GM19238 (cell line): ENCODE measurements around the gene RRAD.

ENCODE experiments used
- DNase-seq: peaks from one replicate; pipeline ENCODE4 v3.0.0; 2011; ENCODE audit warnings: low spot score; ENCODE audit not compliant: insufficient read length

The RRAD gene

DNA sequence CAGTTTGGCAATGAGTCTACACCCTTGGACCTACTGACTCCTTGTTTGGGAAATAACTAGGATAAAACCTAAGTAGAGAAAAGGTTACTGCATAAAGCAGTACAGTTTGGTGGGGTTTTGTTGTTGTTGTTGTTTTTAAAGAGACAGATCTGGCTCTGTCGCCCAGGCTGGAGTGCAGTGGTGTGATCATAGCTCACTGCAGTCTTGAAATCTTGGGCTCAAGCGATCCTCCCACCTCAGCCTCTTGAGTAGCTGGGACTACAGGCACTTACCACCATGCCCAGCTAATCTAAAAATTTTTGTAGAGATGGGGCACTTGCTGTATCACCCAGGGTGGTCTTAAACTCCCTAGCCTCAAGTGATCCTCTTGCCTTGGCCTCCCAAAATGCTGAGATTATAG is 43.8 kb downstream of the RRAD start:
- DNase-seq: no peak

DNA sequence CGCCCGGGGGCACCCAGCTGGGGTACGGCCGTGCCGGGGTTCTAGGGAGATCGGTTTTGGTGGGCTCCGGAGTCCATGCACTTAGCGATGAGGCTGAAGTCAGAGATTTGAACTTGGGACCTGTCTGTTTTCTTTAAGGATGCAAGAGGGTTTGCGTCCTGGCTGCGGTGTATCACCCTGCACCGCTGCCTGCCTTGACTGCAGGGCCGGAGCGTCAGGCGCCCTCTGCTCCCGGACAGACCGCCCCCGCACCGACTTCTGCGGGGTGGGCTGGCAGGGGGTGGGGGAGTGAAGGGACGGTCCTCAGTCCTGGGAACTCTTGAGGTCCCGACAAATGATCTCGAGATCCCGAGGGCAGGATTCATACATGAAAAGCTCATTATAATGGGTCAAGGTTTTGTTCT is 44.3 kb downstream of the RRAD start:
- DNase-seq: no peak

DNA sequence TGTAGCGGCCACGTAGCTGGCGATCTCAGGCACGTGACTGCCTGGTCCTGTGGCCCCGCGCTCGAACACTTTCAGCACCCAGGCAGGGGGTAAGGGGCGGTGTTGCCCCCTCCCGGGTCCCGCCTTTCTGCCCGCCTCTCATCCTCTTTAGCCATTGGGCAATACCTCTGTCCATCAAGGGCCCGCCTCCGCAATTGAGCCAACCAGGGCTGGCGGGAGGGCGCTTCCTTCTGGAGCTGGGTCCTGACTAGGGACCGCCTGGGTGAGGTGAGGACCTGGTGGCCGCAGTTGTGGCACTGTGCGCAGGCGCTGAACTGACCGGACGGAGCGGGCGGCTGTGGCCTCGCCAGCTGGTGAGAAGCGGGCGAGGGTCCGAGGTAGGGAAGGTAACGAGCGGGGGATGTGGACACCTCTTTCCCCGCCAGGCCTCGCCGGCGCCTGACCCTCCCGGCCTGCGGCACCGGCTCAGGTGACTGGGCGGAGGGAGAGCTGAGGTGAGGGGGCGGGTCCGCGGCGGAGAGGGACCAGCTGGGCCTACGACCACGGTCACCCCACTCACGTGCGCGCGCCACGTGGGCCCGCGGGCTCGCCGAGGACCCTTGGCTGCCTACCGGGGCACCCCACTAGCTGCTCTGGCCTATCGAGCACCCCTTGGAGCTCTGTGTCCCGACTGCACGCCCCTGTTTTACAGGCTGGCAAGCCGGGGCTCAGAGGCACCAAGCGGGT is 44.9 kb downstream of the RRAD start, which contains the start of gene PDP2:
Gene PDP2 (plus strand): TSS at position 228 of the 726 bp plus-strand sequence. CDS start 3,770 bp downstream, outside the sequence.
- DNase-seq: peak; percentile 87

DNA sequence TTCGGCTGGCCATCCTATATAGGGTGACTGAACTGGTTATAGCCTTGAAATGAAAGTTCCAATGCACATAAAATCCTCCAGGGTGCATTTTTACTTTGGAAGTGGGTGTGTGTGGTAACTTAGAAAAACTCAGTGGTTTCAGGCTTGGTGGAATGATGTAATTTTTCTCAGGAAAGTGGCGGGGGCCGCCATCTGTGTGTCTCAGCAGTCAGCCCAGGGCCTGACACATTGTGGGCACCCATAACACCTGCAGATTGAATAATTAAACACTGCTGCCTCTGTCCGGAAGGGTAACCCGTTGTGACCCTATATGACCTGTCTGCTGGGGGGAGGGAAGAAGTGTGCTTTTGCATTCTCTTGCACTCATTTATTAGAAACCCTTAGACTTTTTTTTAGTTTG is 47.3 kb downstream of the RRAD start:
- no peak for DNase-seq

DNA sequence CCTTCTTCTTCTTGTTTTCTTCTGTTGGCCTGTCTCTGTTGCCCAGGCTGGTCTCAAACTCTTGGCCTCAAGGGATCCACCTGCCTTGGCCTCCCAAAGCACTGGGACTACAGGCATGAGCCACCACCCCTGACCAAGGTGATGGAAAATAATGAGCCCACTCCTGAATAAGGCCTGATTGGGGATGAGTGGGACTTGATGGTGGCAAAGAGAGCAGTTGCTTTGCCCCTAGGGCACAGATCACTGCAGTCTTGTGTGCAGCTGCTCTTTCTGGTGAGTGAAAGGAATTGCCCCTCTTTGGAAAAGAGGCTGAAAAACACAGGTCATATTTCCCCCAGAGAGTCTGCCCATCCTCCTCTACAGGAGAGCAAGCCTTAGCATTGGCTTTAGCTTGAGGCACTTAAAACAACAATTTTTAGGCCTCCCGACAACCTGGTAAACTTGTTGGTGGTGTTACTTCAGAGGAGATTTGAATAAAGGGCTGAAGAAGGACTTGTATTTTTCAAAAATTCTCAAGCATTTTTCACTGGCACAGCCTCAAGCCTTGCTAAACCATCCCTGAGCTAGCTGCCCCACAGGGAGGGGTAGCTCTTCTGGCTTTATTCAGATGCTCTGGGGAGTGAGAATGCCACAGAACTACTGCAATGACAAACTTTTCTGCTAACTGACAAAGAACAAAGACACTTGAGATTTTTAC is 51.1 kb downstream of the RRAD start:
- DNase-seq: no peak

DNA sequence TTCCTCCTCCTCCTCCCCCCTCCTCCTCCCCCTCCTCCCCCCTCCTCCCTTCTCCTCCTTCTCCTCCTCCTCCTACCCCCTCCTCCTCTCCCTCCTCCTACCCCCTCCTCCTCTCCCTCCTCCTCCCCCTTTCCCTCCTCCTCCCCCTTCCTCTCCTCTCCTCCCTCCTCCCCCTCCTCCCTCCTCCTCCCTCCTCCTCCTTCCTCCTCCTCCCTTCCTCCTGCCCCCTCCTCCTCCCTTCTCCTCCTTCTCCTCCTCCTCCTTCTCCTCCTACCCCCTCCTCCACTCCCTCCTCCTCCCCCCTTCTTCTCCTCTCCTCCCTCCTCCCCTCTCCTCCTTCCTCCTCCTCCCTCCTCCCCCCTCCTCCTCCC is 51.7 kb downstream of the RRAD start:
- no peak for DNase-seq

DNA sequence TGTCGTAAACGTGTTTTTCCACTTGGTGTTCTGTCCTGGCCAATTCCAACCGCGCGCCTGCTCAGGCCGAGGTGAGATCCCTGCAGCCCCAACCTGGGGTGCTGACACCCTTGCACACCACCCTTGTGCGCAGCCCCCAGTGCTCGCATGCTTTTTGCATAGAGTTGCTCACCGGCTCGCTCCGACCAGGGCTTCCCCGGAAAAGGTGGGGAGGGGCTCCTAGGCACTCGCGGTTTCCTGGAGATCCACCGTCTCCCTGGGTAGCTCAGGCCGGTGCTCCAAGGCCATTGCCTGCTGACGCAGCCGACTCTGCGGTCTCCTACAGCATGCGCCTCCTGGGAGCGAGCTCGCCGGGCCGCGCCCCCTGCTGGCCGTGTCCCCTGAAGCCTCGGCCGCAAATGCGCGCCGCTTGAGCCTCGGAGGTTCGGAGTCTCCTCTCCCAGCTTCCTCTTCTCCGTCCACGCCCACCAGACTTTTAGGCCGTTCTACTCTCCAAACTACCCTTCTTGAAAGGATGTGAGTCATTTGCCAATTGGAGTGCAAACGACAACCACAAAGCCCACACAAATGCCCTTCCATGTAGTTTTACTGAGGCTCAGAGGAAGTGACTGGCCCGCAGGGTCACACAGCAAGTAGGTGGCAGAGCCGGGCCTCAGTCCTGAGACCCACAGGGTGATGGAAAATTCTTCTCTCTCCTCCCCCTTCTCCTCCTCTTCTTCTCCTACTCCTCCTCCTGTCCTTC is 52.2 kb downstream of the RRAD start:
- DNase-seq: peak; percentile 77

DNA sequence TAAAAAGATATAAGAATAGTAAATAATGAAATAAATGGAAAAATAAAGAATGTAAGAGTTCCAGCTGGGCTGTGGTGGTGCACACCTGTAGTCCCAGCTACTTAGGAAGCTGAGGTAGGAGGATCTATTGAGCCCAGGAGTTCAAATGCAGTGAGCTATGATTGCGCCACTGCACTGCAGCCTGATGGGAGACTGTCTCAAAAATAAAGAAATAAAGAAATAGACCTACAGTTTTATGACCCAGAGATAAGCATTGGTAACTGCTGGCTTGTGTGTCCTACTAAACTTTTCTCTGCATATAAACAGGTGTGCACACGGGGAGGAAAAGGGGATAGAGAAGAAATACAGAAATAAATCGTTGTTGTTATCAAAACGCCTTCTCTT is 52.8 kb downstream of the RRAD start:
- DNase-seq: no peak

DNA sequence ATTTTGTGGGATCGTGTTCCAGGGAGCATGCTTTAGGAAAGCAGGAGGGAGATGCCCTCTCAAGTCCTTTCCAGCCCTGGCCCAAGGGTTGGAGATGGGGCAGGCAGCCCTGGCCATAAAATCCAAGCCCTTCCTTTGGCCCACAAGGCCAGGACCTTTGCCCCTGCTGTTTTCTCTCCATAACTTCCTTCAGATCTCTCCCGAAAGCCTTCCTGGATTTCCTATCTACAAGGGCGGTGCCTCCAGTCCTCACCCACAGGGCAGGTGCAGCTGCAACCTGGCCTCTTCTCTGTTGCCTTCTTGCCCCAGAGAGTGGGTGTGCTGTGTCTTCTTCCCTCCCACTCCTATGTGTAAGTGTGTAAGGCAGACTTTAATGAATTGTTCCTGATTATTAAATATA is 53.5 kb downstream of the RRAD start:
- DNase-seq: no peak
